HuH-7 (cell line): ENCODE data around the gene RCAN2.

ENCODE experiments used
- DNase-seq: peaks from one replicate; pipeline ENCODE4 v3.0.0; 2011; ENCODE audit warnings: low spot score

The RCAN2 gene

DNA sequence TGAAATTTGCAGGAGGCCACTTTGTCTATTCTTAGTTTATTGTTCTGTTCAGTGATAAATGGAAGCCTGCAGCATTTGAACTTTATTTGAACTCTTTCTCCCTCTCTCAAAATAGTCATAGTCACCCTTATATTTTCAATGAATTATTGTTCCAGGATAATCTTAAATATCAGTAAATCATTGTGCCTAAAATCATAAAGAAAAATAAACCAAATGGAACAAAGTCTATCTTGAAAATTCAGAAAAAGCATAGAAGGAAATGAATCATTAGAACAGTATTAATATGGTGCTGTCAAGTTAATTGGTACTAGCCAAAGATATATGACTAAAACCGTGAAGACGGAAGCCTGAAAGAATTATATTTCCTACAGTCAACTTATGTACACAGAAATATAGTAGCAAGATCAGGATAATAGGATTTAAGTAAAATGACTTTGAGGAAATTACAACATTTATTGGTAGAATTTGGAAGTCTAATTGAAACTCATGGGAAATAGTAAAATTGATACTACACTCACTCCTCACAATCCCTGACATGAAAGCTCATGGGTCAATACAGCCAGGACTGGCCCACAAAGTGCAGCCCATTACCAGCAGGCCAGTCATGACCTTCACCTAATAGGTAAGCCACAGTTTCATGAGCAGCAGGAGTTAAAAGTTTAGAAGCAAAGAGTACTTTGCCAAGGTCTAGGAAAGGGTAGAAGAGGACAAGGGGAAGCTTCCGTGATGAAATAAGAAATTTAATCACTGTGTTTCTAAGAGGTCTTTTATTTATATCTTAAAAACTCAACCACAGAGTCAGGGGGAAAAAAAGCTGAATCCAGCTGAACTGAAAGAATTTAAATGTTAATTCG, 200.6 kb downstream of the RCAN2 start:
- DNase-seq = no peak

DNA sequence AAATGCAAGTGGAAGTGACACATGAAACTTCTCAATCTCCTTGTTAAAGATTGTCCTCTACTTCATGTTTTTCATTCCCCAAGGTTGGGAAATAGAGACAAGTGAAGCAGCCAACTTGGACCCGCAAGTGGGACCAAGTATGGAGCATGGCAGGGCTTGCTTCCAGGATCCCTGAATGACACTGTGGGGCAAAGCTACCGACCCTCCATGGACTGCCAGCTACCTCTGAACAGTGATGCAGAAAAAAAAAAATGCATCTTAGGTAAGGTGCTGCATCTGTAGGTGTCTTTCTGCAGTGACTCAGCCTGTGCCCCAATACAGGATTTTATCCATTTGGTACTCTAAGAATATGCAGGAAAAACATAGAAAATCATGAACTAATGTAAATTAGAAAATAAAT, 201.4 kb downstream of the RCAN2 start:
- DNase-seq = no peak

DNA sequence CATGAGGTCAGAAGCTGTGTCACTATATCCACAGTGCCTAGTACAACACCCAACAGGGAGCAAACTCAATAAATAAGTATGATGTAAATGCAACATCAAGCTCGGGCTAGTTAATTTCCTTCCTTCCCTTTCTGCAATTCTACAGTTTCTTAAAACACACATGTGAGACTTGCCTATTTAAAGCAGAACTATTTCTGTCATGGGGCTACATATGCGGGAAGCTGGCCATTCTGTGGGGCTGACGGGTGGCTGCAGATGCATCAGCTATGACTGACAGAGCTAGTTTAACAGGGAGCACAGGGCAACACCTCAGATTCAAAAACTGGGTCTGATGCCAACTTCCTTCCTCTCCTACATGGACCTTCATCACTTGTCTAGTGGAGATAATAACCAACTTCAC, 202.4 kb downstream of the RCAN2 start:
- no peak for DNase-seq

DNA sequence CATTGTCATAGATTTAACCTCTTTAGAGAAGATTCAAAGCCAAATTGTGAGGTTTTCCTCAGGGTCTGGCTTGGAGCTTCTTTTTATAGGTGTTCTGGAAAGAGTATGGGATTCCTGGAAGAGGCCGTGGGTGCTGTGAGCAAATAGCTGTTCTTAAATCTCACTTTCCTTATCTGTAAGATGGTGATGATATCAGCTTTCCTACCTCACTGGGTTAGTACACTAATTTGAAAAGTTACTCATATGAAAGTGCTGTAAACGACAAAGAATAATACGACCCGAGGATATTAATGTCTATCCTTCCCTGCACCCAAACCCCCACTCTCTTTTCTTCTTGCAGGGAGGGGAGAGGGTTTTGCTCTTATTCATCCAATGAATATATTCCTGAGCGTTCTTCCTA, 203.6 kb downstream of the RCAN2 start:
- no peak for DNase-seq

DNA sequence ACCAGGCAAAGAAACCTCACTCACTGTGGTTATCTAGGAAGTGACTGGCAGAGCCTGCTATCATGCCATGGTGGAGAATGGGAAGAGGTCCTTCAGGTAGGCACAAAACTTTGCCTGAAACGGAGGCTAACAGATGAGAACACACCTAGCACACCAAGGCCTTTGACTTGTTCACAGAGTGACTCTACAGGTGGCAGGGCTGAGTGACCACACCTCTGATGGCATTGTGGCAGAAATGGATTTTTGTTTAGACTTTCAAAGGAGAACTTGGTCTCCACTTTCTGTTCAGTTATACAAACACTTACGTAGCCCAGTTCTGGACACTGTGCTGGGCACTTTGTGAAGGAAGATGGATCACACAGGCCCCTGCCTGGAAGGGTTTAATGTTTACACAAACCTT, 204.2 kb downstream of the RCAN2 start:
- DNase-seq = no peak

DNA sequence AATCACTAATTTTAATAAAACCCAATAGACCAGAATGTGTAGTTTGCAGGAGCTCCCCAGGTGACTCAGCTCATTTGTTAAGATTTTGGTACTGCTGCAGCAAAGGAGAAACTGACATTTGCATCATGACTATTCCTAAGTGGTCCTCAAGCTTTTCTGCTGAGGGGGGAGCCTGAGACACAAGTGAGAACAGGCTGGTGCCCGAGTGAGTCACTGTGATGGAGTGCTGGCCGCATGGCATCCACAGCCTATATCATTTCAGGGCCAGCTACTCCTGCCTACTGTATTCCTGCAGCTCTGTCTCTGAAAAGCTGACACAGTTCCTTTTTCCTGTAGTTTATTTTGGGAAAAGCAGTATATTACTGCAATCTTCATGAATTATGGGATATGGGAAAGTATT, 206.8 kb downstream of the RCAN2 start:
- no peak for DNase-seq

DNA sequence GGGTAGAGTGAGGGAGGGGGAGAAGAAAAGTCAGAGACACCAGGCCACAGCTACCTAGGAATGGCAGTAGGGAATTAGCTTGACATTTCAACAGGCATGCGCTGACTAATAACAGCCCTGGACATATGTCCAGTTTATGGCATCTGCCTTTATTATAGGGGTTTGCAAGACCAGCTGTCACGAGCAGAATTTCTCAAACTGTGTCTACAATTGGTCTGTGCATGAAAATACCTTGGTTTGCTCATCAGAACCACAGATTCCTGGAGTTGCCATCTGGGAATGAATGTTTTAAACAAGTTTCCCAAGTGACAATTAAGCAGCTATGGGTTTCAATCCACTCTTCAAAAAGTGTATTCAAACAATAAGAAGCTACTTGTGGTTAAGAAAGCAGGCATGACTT, 210.1 kb downstream of the RCAN2 start:
- DNase-seq = no peak

DNA sequence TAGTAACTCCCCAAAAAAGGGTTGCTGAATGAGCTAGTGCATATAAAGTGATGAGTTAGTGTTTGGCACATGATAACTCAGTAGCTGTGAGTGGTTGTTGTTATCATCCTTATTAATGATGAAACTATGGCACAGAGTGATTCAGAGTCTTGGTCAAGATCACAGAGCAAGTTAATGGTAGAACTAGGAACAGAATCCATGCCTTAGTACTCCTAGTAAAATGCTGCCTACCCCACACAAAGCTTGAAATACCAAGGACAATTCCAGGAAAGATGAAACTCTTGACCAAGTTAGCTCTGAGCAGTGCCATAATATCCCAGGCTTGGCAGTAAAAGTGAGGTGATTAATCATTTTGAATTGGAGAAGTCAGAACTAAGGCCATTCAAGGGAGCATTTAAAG, 211.4 kb downstream of the RCAN2 start:
- no peak for DNase-seq

DNA sequence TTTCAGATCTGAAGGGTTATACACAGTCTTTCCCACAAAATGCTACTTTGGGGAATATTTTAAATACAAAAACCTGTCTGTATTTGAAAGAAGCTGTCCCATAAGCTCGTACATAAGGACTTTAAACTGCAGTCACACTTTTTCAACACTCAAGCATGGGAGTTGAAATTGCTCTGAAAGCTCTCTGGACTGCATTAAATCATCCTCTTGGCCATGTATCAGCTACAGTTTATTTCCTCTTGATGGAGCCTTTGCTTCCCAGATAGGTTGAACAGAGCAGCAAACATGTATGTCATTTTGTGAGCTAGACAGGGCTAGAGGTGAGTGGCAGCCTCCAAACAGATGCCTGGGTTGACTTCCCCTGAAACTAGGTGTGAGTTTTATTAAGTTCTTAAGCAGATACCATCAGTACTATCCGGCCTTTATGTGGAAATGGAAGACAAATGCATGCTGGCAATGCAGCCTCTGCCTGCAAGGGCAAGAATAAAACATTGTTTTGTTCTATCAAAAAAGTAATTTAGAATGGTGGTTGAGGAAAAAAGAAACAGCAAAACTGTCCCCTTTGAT, 214.6 kb downstream of the RCAN2 start:
- no peak for DNase-seq

DNA sequence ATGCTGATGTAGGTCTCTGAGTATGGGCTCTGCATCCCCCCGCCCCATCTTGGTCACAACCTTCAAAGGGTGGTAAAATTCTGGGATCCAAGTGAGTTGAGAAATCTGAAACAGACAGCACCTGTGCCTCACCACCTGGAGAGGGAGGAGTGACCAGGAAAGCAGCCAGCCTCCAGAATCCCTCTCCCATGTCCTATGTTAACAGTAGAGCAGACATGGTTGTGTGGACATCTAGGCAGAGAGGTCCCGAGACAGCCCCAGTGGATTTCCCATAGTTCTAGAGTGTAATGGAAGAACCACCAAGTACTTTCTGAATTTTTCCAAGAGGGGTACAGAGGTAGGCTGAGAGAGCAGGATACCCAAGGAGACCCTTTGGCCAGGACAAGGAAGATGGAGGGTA, 216.7 kb downstream of the RCAN2 start:
- no peak for DNase-seq

DNA sequence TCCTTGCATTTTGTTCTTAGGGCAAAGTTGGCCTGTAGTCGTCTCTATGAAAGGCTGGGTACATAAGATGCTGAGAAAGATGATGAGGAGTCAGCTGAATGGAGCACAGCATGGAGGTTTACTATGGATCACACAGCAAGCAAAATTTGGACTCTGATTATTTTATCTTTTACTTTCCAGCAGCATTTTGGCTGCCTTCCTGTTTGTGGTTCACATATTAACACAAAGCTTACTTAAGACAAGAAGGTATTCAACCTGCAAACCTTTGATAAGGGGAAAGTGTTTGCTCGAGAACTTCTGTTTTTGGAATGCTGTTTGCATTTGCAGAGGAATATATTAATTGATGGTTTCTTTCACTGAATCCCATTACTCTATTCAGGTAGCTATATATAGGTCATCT, 217.3 kb downstream of the RCAN2 start:
- no peak for DNase-seq

DNA sequence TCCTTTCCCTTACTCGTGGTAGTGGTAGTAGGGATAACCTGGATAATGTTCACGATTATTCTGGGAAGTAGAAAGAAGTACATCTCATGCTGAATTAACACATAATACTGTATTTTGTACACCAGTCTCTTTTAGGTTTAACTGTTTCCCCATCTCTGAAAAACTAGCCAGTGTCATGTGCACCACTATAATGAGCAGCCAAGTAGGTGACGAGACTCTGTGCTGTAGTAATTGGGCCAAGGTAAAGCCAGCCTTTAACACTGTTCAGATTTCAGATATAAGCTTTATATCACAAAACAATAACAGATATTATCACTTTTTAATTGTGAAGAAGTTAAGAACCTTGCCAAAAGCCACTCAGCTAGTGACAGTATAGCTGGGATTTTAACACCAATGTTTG, 219.5 kb downstream of the RCAN2 start:
- DNase-seq = no peak

DNA sequence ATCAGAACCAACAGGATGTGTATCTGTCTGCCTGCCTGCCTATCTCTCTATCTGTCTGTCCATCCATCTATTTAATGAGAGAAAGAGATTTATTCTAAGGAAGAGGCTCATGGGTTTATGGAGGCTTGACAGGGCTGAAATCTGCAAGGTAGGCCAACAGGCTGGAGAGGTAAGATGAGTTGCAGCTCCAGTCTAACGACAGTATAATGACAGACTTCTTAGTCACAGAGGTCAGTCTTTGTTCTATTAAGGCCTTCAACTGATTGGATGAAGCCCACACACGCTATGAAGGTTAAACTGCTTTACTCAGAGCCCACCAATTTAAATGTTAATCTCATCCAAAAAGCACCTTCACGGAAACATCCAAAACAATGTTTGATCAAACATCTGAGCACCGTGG, 220.1 kb downstream of the RCAN2 start:
- DNase-seq = no peak

DNA sequence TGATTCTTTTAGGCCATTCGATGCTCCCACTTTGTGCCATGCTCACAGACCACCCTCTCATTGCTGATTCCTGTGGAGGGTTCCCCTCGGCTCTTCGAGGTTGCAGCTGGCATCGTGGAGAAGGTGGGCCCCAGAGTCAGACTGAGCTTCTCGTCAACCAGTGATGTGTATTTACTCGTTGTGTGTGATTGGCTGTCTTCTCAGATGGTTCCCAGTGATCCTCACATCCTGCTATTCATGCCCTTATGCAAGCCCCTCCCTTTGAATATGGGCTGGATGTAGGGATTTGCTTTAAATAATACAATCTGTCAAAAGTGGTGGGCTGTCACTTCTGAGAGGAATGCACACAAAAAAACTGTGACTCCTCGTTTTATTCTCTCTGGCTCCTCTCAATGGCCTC, 220.9 kb downstream of the RCAN2 start:
- no peak for DNase-seq

DNA sequence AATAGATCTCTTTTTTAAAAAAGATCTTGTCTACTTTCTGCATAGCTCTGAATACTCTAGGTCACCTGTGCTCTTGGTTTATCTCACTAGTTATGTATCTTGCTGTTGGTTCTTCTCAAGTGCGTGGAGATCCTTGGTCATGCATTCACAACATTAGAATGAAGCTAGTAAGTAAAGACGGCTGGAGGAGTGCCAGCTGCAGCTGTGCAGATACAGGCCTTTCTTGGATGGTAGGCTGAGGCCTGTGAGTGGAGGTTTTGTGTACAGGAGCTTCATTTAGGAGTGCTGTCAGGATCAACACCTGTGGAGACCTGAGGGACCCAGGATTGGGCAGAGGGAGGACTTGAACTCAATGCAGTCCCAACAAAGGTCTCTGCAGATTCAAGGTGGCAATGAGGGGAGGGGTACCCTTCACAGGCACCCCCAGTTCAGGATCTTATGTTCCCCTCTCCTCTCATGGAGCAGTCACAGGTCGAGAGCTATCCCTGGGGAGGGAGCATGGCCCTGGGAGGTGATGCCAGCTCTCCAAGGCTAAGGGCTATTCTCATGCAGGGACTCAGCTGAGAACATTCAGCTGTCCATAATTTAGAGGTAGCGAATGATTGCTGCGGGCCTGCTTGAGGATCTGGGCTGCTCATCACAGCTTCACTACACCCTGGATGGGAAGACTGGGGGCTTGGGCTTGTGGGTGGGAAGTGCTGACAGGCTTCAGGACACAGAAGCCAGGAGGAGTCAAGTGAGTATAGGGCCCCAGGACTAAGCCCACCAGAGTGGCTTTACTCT, 221.6 kb downstream of the RCAN2 start:
- DNase-seq = no peak

DNA sequence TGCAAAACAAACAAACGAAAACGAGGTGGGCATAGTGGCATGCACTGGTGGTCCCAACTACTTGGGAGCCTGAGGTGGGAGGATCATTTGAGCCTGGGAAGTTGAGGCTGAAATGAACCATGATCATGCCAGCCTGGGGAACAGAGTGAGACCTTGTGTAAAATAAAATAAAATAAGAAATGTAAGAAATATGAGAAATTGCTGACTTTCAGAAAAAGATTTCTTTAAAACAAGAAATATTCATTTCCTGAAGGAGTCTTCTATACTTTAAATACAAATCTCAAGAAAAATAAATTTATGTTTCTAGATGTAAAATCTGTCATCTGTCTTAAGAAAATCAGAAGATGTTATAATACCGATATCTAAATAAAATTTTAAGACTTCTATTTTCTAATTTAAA, 223.7 kb downstream of the RCAN2 start:
- DNase-seq = no peak

DNA sequence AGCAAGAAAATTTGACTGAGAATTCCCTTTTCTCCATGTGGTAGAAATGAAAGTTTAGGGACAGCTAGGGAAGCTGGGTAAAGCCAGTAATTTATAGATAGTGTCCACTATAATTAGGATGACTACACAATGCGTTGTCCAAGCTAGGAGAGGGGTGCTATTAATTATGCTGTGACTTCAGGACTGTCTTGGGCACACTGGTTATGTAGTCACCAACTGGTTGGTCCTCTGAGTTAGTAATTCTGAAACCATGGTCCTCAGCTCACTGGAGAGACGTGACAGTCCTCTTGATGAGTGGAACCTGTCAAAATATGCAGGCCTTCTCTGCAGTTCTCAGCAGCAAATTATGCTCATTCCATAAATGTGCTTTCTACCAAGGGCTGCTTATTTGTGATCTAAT, 225.9 kb downstream of the RCAN2 start:
- no peak for DNase-seq

DNA sequence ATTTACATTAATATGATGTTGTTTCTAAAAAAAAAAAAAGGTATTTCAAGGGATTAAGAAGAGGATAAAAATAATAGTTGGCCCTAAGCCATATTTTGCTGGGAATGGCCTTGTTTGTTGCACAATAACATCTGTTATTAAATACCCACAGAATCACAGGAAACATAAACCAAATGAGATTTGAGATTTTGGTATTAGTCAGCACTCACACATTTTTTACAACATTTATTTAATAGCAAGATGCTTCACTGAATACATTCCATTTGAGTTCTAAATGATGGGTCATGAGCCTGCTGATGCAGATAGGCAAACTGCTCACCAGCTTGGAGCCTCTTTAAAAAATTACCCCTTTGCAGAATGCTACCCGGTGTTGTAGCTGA, 227.6 kb downstream of the RCAN2 start:
- DNase-seq = no peak

DNA sequence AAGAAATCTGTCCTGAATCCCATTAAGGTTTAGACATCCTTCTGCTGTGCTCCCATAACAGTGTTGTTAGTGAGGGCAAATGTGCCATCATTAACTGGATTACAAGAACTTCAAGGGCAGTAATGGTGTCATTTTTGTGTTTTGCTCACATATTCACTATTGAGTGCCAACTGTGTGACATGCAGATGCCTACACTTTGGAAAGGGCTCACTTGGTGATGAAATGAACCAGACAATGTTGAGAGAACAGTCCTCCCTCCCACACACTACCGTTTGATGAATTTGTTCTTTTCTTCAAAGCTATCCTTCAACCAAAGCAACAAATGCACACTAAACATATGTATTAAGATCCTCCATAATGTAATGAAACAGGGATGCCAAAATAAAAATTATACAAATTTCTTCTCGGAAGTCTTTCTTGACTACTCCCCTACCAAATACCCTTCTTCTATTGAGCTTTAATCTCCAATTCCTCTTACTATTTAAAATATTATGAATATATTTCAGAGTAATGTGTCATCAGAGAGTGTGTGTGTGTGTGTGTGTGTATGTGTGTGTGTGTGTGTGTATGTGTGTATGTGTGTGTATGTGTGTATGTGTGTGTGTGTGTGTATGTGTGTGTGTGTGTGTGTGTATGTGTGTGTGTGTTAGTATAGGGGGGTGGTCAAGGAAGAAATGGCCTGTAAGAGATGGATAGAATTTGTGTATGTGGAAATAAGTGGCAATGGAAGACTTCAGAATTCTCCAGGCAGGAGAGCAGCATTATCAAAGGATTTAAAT, 228.1 kb downstream of the RCAN2 start:
- DNase-seq = no peak

DNA sequence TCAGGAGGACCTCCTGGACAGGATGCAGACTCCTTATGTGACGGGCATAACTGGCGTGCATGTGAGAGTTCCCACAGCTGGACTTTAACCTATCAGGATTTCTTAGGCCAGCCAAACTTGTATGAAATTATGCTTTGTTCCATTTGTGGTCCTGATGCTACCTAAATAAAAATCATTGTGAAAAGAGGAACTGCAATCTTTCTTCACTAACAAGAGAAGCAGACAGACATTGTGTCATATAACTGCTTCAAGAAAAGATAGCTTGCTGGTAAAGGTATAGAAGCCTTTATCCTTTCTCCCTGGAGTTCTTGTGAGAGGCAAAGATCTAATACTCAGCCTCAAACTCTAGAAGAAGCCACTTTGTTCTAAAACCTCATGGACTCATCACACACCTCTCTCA, 233.0 kb downstream of the RCAN2 start:
- DNase-seq = no peak

DNA sequence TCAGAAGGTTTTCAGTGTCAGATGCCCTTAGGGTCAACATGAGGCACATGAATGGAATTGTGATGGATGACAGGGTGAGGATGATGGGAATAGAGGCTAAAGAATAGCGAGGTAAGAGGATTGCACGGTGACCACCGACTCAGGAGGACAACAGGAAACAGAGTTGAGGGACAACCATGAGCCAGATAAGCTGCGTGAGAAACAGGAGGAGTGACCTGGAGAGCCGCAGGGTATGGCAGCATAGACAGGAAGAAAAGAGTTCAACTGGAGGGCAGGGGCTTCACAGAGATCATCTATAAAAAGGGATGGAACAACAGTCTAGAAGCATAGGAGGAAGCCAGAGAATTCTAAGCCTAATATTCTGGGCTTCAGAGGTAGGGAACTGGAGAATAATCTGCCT, 235.7 kb downstream of the RCAN2 start:
- DNase-seq = no peak

DNA sequence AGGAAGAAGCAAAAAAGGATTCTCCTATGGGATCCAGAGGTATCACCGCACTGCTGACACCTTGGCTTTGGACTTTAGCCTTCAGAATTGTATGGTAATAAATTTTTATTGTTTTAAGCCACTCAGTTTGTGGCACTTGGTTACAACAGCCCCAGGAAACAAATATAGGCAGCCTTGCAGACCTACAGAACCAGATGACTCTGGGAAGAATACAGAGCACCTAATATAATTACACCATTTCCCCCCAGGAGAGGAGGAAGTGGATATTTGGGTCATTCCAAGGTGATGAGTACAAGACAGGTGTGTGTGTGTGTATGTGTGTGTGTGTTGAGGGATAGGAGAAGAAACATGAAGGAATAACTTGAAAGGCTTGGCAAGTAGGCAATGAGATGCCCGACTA, 236.3 kb downstream of the RCAN2 start:
- DNase-seq = no peak

DNA sequence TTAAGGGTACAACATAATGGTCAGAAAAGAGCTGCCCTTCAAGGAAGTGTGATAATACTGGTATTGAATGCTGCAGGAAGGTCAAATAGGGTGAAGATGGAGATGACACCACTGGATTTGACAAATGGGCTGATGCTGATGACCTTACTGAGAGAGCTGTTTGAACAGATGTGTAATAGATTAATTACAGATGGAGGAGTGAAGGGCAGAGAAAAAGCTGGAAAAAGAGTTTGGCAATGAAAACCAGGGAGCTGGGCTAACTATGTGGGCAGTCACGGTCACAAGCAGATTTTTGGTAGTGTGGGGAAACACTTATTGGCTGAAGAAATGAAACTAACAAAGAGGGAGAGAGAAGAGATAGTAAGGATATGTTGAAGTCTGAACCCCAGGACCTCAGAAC, 236.9 kb downstream of the RCAN2 start:
- DNase-seq = no peak
